GM21423 (cell line): ENCODE data around the gene LYRM4.

Experiments
- ATAC-seq: cut with Tn5 transposase; IDR thresholded peaks from one replicate; pipeline ENCODE4 v1.9.1; 2021; ENCODE audit warnings: mild to moderate bottlenecking, moderate library complexity; ENCODE audit not compliant: unreplicated experiment

The LYRM4 gene

GRCh38 chr6:5206920-5207561, 53.7 kb downstream of the LYRM4 start:
- no peak for ATAC-seq

DNA sequence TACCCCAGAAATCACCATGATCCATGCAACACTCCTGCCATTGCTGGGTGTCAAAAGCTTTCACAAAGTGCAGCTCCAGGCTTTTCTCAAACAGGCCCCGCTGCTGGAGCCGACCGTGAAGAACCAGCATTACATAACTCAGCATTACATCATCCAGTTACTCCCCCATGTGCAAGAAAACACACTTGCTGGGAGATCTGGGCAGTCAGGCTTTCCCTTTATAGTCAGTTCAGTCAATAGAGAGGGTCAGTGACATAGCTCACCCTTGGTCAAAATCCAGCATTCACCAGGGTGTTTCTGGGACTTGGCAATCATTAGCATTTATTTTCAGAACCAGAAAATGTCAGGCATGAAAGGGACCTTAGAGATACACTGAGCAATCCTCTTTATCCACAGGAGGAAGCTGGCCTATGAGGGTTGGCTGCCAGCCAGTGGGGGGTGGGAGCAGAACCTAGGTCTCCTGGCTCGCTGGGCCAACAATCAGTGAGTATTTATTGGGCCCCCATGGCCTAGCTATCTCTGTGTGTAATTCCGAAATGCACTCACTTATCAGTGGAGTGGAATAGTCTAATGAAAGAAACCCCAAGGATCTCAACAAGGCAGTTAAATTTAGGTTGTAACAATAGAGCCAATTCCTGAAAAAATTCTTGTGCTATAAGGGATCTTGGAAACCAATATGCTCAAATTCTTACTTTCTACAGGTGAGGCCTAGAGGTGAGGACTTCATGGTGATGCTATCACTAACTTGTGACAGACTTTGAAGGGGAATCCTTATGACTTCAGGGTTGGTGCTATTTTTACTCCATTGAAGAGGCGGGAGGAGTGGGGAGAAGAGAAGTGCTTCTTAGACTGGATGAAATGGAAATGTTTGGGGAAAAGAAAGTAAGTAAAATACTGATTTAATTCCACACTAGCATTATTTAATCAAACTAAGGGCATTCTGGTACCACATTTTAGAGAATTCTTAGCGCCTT, 54.6 kb downstream of the LYRM4 start:
- ATAC-seq, result no peak

GRCh38 chr6:5205035-5205507, 55.7 kb downstream of the LYRM4 start:
- ATAC-seq, result no peak

GRCh38 chr6:5204376-5204775, 56.4 kb downstream of the LYRM4 start:
- no peak for ATAC-seq

GRCh38 chr6:5203546-5203945, 57.2 kb downstream of the LYRM4 start:
- no peak for ATAC-seq

- ATAC-seq, result no peak
Measured at GRCh38 chr6:5202941-5203340, 57.8 kb downstream of the LYRM4 start.

GRCh38 chr6:5202206-5202605, 58.5 kb downstream of the LYRM4 start:
- no peak for ATAC-seq

DNA sequence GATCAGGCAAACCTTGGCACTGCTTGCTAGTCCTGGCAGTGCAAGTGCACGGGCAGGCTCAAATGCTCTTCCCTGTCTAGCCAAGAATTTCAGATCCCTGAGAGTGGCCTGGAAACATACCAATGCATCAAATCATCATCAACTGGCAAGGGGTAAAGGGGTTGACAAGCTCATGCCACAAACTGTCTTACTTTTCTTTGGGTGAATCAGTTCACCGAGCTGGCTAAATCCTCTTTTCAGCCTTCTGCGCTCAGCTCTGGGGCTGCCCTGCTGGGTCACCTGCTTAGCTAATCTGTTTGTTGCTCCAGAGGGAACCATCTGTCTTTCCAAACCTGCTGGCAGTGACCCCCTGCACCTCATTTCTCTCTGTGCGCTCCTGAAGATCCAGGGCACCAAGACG, 59.5 kb downstream of the LYRM4 start:
- ATAC-seq, result no peak

- ATAC-seq, result no peak
Measured at GRCh38 chr6:5199702-5200101, 61.0 kb downstream of the LYRM4 start.

GRCh38 chr6:5199283-5199682, 61.5 kb downstream of the LYRM4 start:
- ATAC-seq, result no peak

DNA sequence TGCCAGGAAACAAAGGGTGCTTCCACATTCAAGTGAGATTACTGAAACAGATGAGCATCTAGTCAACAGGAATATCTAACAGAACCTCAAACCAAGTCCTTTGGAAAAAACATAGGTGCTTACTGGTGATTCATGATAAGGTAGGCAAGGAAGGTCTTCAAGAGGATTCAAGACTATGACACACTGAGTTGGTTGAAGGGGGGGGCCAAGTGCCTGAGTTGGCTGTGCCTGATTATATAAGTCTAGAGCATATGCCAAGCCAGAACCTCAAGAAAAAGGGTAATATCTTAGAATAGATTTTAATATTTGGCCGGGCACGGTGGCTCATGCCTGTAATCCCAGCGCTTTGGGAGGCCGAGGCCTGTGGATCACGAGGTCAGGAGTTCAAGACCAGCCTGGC, 63.7 kb downstream of the LYRM4 start:
- ATAC-seq, result no peak

GRCh38 chr6:5192135-5192794, 68.5 kb downstream of the LYRM4 start:
- ATAC-seq, result no peak

DNA sequence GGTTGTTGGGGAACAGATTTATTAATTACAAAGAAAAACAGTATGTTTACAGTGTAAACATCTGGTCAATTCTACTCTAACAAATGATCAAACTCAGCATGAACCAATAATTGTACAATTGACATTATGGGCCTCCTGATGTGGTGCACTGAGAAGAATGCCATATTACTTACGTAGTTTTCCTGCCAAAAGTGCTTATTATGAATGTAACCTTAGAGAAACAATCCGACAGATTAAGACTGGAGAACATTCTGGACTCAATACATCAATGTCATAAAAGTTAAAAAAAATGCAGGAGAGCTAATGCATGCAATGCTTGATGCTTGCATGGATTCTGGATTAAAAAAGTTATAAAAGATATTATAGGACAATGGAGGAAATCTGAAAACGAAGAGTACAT, 69.0 kb downstream of the LYRM4 start:
- no peak for ATAC-seq

- ATAC-seq, result peak; percentile 73
Measured at GRCh38 chr6:5191222-5191621, 69.5 kb downstream of the LYRM4 start.

GRCh38 chr6:5190507-5190906, 70.2 kb downstream of the LYRM4 start:
- no peak for ATAC-seq

- ATAC-seq, result no peak
Measured at GRCh38 chr6:5188646-5189045, 72.1 kb downstream of the LYRM4 start.

- no peak for ATAC-seq
Measured at GRCh38 chr6:5184878-5185277, 75.9 kb downstream of the LYRM4 start.

- no peak for ATAC-seq
Measured at GRCh38 chr6:5184218-5184617, 76.5 kb downstream of the LYRM4 start.

DNA sequence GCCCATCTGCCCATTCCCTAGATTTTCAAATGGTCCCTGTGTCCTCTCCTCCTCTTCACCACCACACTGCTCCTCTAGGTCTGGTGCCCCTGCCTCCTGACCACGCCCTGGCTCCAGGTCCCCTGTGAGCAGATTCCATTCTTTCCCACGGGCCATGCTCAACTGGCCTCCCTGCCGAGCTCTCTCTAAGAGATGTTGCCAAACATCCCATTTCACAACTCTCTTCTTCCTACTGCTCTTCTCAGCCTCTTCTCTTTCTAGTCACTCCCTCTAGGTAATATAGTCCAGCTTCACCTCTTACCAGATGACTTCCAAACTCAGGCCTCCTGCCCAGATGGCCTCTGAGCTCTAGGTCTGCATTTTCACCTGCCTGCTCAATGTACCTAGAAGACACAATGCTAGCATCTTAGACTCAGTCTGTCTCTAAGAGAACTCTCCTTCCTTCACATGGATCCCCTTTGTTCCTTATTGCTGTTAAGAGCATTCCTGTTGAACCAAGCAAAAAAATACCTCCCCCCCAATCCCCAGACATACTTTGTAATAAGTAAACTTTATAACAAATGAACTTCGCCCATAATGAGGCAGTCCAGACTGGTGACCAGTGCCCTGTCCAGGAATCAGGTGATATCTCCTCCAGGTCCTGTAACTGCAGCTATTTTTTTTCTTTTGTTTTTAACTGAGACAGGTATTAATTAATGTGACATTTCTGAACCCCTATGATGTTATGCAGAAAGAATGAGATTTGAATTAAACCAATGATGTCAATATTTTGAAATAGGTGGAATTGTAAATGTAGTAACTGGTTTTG, 79.0 kb downstream of the LYRM4 start:
- no peak for ATAC-seq

GRCh38 chr6:5180636-5181035, 80.1 kb downstream of the LYRM4 start:
- ATAC-seq, result no peak

- no peak for ATAC-seq
Measured at GRCh38 chr6:5179917-5180316, 80.8 kb downstream of the LYRM4 start.
